G401.6 (cell line): ENCODE measurements around the gene MARCKS.

Experiments used
- FAIRE-seq: peaks from 2 replicates; lab custom pipeline; 2012; peaks lifted over from hg19 to GRCh38; lab: Jason Lieb, UNC

The MARCKS gene

GRCh38 chr6:113856625-113857555, at the start of gene MARCKS:
Gene MARCKS, plus strand, starts transcription at chr6:113857345. Its CDS starts 401 bp downstream, at chr6:113857746.
- no peak for FAIRE-seq

- FAIRE-seq: no peak
These were observed 47.3 kb upstream of the MARCKS start for GRCh38 chr6:113809826-113810225.

GRCh38 chr6:113813142-113813541, 44.0 kb upstream of the MARCKS start:
- no peak for FAIRE-seq

- FAIRE-seq: no peak
These were observed 38.6 kb upstream of the MARCKS start for GRCh38 chr6:113818578-113818977.

- FAIRE-seq: no peak
These were observed 37.8 kb upstream of the MARCKS start for GRCh38 chr6:113819169-113819830.

GRCh38 chr6:113820761-113821160, 36.4 kb upstream of the MARCKS start:
- no peak for FAIRE-seq

- FAIRE-seq: no peak
These were observed 35.7 kb upstream of the MARCKS start for GRCh38 chr6:113821445-113821844.

GRCh38 chr6:113823916-113824315, 33.2 kb upstream of the MARCKS start:
- FAIRE-seq: no peak

GRCh38 chr6:113824411-113824810, 32.7 kb upstream of the MARCKS start:
- no peak for FAIRE-seq

GRCh38 chr6:113824866-113825265, 32.3 kb upstream of the MARCKS start:
- no peak for FAIRE-seq

GRCh38 chr6:113825781-113826180, 31.4 kb upstream of the MARCKS start:
- no peak for FAIRE-seq

- no peak for FAIRE-seq
These were observed 28.0 kb upstream of the MARCKS start for GRCh38 chr6:113828984-113829695.

- no peak for FAIRE-seq
These were observed 27.5 kb upstream of the MARCKS start for GRCh38 chr6:113829696-113830045.

GRCh38 chr6:113830140-113830539, 27.0 kb upstream of the MARCKS start:
- FAIRE-seq: no peak

- no peak for FAIRE-seq
These were observed 23.6 kb upstream of the MARCKS start for GRCh38 chr6:113833537-113833936.

GRCh38 chr6:113837170-113837569, 20.0 kb upstream of the MARCKS start:
- FAIRE-seq: no peak

GRCh38 chr6:113842165-113842564, 15.0 kb upstream of the MARCKS start:
- FAIRE-seq: no peak

GRCh38 chr6:113843500-113844073, 13.6 kb upstream of the MARCKS start:
- FAIRE-seq: no peak

GRCh38 chr6:113846577-113846976, 10.6 kb upstream of the MARCKS start:
- FAIRE-seq: no peak

GRCh38 chr6:113847447-113847846, 9.7 kb upstream of the MARCKS start:
- no peak for FAIRE-seq

- no peak for FAIRE-seq
These were observed 8.9 kb upstream of the MARCKS start for GRCh38 chr6:113848280-113848679.

GRCh38 chr6:113848811-113849210, 8.3 kb upstream of the MARCKS start:
- FAIRE-seq: no peak

- FAIRE-seq: no peak
These were observed 3.9 kb upstream of the MARCKS start for GRCh38 chr6:113853252-113853651.
